GM18867 (cell line): ENCODE results near the gene MT4.

Experiments used
- ATAC-seq: cut with Tn5 transposase; IDR thresholded peaks from one replicate; pipeline ENCODE4 v1.9.1; 2021; ENCODE audit warnings: mild to moderate bottlenecking, moderate library complexity; ENCODE audit not compliant: unreplicated experiment

MT4 gene

DNA sequence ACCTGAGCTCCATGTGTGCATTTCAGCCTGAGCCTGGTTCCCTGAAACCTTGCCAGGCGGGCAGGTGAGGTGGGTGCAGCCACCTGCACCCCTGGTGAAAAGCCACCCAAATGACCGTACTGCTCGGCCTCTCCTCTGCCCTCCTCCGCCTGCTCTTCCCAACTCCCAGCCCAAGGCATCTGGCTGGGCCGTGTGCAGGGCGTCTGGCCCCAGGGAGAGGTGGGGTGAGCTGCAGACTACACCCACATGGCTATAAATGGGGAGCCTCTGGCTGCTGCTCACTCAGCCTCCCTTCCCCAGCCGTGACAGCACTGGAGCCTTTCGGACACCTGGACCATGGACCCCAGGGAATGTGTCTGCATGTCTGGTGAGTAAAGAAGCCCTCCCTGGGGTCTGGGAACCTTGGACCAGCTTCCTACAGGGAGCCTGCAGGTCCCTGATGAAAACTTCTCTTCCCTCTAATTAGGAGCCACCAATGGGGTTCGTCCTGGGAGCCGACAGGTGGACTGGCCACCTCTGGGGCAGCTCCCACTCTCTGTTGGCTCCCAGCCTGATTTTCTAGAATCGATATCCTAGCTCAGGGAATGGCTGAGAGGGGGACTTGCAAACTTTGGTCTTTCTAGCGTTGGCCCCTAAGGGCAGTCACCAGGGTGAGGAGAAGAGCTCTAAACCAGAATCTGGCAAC is at the start of gene MT4:
Gene MT4, plus strand, starts transcription at position 281 of the 685 bp plus-strand sequence. Its CDS starts 56 bp downstream, at position 337.
- ATAC-seq = no peak

DNA sequence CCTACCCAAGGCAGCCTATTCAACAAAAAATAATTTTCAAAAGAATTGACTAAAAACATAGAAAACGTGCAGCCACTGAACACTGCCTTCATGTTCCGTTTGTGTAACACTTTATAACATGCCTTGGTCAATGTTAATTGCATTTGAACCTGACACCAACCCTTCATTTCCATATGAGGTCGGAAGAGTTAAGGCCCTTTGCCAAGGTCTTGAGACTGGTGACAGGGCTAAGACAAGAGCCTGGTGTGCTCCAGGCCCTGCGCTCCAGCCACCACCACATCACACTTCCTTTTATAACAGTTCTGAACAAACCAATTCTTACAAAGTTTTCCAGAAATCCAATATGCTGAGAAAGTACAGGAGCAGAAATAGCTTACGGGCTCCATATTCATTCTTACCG is 49.2 kb upstream of the MT4 start:
- ATAC-seq = no peak

DNA sequence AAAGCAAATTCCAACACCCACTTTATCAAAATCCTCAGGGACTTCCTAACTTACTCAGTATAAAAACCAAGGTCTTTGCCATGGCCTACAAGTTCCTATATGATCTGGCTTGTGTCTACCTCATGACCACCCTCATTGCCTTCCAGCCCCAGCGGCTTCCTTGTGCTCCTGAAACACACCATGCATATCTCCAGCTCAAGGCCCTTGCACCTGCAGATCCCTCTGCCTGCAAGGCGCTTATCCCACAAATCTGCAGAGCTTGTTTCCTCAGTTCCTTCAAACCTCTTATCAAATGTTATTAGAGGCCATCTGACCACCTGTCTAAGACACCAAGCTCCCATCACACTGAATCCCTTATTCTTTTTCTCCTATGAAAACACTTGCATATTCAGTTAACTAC is 47.7 kb upstream of the MT4 start:
- ATAC-seq = no peak

DNA sequence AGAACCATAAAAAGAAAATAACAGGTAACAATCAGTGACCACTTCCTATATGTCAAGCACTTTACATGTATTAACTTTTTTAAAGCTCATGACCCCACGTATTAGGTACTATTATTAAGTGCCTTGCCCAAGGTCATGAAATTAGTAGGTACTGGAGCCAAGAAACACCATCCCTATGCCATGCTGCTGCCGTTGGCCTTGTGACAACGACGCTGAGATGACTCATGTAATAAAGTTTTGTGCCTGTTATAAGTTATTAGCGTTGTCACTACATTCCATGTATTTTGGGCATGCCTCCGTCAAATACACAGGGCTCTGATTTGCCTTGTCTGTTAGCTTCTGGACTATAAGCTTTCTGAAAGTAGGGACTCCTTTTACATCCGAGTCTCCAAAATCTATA is 46.4 kb upstream of the MT4 start:
- ATAC-seq = no peak

DNA sequence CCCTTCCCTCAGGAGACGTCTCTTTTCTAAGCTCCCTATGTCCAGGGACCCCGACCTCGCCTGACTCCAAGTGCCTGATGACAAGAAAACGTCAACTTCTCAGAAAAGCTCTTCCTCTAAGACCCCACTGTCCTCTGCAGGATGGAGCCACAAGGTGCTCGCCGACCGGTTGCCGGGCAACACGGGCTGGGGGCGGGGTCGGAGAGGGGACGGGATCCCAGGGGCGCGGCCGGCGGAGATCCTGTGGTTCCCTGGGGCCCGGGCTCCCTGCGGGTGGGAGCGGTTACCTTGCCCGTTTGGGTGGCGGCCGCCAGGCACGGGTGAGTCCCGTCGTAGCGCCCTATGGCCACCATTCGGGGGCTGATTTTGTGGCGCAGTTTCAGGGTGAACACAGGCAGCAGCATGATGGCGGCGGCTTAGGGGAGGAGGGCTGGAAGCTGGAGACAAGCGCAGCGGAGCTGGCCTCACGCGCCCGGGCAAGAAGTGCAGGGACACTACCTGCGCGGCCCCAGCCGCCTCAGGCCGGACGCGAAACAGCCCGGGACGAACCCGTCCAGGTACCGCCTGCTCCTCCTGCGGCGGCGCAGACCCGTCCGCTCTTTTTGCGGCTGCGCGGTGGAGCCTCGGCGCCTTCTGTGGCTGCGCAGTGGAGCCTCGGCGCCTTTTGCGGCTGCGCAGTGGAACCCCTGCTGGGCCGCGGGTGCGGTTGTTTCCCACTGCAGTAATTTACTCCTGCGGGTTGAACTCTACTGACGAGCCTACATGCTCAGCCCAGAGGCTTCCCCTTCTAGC is 45.2 kb upstream of the MT4 start, which contains the start of gene BBS2:
Gene BBS2, minus strand, starts transcription at position 566 of the 792 bp plus-strand sequence. Its CDS starts 162 bp downstream, at position 404.
- peak; percentile 83 for ATAC-seq

DNA sequence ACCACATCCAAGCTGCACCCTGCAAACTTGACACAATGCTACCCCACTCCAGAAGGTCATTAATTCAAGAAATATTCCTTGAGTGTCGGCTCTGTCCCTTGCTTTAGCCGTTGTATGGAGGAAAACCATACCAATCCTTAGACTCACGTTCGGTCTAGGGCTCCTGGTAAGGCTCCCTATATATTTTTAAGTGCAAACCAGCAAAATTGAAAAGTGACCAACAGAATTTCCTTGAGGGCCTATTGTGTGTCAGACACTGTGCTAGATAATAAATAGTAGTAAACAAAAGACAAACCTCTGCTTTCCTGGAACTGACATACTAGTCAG is 44.7 kb upstream of the MT4 start:
- ATAC-seq = no peak

DNA sequence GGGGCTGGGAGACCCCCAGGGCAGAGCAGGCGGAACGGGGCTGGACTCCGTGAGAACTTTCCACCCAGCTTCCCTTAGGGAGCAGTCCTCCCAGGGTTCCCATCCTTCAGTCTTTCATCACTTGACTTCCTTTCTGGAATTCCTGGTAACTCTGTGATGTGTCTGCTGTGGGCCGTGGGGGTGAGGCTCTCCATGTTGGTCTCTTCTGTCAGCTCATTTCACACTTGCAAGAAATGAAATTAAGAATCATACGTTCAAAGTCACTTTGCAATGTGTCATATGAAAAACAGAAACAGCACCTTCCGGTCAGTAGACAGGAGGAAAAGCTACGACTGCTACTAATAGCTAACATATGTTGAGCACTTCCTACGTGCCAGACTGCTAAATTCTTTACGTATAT is 39.6 kb upstream of the MT4 start:
- no peak for ATAC-seq

DNA sequence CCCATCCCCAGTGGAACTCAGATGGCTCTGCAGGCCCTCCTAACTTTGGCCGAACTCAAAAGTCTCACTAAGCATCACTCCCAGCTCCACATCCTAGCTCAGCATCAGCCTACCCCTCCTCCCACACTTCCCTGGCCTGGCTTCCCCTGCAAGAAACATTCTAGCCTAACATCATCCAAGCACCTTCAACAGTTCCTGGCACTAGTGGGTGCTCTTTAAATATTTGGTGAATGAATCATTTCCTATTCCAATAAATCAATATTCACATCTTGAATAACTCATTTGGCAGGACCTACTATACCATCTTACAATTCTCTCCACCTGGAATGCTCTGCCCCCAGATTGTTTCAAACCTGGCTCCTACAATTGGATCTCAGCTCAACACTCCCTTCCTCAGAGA is 34.0 kb upstream of the MT4 start:
- ATAC-seq = no peak

DNA sequence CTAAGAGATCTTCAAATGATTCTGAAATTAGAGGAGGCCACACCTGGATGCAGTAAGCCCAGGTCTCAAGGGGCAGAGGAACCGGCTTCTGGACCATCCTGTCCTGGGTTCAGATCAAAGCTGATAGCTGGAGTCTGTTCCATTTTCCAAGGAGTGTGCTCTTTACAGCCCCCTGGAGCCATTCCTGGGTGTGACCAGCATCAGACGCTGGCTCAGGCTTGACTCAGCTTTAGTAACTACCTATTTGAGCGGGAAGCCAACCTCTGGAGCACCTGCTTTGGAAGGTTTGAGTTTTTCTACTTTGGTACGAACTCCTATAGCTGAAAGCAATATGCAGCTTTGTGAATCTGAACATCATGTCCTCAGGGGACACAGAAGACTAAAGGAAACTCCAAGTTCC is 32.2 kb upstream of the MT4 start:
- no peak for ATAC-seq

DNA sequence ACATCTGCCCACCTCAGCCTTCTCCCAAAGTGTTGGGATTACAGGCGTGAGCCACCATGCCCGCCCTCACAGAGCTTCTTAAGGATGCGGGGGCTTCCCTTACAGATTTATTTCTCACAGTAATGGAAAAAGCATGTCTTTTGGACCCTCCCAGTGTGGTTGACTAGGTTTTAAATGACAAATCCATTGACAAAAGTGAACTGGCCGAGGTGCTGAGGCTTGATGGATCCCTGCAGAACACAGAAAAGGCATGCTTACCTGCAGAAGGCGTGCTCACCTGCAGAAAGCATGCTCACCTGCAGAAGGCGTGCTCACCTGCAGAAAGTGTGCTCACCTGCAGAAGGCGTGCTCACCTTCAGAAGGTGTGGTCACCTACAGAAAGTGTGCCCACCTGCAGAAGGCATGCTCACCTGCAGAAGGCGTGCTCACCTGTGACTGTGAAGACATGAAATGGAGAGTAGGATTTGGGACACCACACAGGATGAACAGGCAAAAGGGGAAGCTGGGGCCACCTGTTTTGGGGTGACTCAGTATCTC is 30.0 kb upstream of the MT4 start:
- no peak for ATAC-seq

DNA sequence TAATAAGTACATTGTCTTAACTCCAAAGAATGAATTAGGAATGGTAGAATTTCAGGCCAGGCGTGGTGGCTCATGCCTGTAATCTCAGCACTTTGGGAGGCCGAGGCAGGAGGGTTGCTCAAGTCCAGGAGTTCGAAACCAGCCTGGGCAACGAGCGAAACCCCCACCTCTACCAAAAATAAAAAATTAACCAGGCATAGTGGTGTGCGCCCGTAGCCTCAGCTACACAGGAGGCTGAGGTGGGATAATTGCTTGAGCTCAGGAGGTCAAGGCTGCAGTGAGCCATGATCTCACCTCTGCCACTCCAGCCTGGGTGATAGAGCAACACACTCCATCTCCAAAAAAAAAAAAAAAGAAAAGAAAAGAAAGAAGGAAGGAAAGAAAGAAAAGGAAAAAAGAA is 26.5 kb upstream of the MT4 start:
- ATAC-seq = no peak

DNA sequence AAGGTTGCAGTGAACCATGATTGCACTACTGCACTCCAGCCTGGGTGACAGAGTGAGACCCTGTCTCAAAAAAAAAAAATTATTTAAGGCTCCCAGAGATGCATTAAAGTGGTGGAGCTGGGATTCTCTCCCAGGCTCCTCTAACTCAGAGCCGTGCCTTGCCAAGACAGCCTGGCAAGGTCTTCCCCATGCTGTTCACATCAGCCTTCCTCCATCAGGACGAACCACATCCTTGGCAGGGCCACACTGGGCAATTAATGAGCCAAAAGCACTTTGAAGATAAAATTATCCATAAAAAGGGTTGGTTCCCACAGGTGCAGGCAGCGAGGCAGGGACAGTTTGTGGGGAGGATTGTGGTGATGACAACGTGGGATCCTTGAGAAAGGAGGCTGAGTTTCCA is 25.2 kb upstream of the MT4 start:
- no peak for ATAC-seq

DNA sequence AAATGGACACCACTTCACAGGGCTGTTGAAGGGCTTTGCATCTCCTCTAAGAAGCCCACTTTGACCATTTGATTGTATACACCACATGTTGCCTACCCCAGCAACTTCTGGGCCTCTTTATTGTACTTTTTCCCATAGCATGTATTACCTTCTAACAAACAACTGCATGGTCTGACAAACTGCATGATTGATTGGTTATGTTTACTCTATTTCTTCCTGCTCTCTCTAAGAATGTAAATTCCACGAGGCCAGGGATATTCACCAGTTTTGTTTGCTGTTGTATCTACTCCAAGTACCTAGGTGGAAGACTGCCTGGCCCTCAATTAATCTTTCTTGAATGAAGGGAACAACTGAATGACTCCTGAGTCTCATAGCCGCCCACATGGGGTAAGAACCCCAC is 22.8 kb upstream of the MT4 start:
- ATAC-seq = no peak

DNA sequence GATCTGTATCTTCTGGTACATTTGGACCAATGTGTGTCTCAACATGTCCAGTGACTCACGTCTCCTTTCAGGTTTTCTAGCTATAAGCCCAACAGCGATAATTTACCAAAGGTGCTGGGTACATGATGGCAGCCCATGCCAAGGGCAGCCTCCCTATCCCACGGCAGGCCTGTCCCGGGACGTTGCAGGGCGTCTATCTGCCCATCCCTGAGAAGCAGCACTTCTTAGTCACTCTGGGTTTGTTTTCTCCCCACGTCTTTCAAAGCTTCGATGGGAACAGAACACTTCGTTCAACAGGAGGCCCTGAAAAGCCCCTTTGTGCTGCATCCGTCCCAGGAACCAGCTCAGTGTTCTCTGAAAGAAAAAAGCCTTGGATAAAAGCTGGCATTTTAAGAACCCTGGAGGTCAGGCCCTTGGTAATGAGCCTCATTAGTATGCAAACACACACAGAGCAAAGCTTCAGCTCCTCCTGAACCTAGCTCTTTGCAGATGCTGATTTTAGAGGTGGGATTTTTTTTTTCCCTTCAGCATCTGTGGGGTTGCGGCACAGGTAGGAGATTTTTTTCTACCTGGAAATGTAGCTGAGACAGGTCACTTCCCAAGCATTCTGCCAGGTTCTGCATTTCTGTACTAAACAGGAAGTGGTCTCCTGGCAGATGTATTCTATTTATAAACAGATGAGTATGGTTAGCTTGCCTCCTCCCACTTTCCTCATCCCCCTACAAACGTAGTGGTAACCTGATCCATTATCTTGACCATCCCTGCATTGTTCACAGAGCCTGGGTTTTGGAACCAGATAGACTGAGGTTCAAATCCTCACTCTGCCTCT is 17.5 kb upstream of the MT4 start:
- ATAC-seq = no peak

DNA sequence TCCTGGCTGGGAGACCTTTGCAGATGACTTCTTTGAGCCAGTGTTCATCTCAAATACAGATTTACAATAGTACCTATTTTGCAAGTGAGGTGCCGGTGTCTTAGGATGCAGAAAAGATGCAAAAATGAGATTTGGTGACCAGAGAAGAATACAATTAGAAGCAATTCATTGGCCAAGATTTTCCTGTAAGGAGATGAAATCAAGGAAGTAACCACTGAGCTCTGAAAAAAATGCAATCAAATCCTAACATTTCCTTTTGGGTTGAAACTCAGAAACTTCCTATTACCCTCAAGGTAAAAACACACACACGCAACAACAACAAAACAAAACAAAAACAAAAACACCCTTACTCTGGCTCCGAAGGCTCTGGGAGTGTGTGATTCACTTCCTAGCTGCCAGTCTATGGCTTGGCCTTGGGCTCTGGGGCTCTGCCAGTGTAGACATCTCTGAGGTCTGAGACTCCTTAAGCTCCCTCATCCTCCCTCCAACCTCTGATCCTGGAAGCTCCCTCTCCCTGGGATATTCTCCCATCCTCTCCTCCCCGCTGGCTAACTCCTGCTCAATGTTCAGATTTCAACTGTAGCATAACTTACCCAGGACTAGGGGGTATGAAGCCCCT is 16.8 kb upstream of the MT4 start:
- no peak for ATAC-seq

DNA sequence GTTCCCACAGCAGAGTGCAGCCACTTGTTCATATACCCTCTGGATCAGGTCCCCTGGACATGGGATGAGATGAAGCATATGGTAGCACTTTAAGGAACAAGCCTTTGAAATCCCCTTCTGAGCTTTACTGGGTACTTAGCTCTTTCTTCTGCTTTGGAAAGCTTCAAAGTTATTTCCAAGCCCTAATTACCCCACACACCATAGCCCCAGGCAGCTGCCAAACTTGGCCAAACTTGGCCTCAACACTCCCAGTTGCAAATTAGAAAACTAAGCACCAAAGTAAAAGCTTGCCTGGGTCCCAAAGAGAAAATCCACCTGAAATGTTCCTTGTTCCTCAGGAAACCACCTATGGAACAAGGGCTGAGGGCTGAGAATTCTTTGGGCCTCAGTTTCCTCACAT is 15.7 kb upstream of the MT4 start:
- ATAC-seq = no peak

DNA sequence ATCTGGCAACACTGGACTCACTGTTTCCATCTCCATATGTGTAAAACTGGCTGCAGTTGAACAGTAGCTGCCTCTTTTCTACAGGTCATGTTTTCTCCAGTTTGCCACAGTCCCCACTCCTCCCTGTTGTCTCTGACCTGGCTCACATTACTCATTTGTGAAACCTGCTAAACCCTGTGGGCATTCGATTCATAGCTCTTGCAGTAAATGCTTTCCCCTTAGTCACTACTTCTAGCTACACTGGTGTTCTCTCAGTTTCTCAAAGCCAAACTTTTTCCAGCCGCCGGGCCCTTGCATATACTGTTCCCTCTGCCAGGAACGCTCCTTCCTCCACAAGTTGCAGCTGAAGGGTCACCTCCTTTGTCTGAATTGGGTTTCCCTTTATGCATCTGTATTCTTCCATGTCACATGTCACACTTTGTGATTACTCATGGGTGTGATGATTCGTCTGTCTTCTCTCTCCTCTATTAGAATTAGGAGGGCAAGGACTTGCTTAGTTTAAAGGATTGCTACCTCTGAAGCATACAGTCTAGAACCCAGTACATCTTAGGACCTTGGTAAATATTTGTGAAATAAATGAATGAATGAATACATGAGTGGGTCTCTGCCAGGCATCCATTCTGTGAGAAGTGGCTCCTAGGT is 15.0 kb upstream of the MT4 start:
- no peak for ATAC-seq

DNA sequence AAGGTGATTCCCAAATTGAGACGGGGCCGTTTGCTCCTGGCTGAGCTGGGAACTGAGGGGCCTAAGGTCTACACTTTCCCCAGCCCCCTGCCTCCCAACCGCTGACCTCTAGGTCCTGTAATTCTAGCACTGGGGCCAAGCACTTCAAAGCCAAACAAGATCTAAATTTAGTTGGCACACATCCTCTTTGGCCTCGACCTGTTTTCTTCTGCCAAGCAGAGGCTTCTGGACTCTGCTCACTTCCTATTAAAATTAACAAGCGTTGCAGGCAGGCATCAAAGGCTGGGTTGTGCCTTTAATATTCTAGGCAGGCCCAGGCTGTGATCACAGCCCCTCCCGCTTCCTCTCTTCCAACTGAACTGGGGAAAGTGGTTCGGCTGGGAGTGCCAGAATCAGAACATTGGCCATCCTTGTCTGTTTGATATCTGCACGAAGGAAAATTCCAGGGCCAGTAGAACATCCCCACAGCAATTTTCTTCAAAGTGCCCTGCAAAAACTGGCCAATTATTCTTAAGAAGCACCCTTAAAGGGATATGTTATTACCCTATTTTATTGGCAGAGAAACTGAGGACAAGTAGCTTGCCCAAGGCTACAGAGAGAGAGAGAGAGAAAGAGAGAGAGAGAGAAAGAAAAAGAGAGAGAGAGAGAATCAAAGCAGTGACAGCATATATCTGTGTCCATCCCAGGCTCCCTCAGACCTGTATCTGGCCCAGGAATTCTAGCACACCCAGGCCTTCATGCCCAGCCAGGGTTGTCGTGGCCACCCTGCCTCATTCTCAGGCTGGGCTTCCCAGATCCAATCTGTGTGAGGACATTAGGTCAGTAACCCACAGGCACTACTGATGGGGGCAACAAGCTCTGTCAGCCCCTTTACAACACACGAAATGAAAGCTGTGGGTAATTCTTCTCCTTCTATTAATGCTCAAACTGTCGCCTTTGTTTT is 12.8 kb upstream of the MT4 start:
- no peak for ATAC-seq

DNA sequence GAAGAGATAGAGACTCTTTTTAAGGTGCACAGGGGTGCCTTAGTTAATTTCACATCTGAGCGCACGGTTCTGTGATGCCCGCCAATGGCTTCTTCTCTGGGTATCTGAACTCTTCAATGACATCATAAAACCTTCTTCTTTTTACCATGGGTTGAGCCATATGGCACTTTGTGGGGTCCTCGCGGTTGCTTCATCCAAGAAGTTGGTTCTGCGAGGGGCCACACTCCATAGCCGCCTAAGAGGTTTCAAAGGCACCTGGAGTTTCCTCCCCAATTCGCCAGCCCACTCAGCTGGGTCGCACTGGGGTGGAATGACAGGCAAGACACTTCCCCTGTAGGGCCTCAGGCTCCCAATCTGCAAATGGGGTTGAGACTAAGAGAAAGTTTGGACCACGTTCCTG is 10.4 kb upstream of the MT4 start:
- no peak for ATAC-seq
